ENCODE data around the gene ITGB5. TPM values are rescaled to one million over a fixed set of nuclear protein-coding genes. Genes with fewer than 3 reads are reported as not detected.
"Not testable (repeated sequence)": the region's sequence is repeated elsewhere in the genome, so short reads cannot be mapped to it uniquely, and the experiment has no call there.

ITGB5 gene
- total and polyA plus RNA-seq, 5 experiments from 2014 or later = 0.27 to 2.8 (median 0.94) TPM; not detected in 1

DNA sequence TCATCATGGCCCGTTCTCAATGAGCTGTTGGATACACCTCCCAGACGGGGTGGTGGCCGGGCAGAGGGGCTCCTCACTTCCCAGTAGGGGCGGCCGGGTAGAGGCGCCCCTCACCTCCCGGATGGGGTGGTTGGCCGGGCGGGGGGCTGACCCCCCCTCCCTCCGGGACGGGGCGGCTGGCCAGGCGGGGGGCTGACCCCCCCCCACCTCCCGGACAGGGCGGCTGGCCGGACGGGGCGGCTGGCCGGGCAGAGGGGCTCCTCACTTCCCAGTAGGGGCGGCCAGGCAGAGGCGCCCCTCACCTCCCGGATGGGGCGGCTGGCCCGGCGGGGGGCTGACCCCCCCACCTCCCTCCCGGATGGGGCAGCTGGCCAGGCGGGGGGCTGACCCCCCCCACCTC lies 137.3 kb downstream of the ITGB5 start:
- H3K27ac Mint-ChIP-seq, POLR2A ChIA-PET, DNase-seq, ATAC-seq, H3K9me3 Mint-ChIP-seq, H3K4me1 Mint-ChIP-seq, H3K4me3 Mint-ChIP-seq: not testable (repeated sequence)
- Mint-ChIP-seq H3K27me3 (peaks cover 0 to 22% (median 4%) of the 10 kb centered on the region in 5 donors), H3K36me3 (peaks cover 0 to 18% (median 0%) of the 10 kb centered on the region in 3 donors)

DNA sequence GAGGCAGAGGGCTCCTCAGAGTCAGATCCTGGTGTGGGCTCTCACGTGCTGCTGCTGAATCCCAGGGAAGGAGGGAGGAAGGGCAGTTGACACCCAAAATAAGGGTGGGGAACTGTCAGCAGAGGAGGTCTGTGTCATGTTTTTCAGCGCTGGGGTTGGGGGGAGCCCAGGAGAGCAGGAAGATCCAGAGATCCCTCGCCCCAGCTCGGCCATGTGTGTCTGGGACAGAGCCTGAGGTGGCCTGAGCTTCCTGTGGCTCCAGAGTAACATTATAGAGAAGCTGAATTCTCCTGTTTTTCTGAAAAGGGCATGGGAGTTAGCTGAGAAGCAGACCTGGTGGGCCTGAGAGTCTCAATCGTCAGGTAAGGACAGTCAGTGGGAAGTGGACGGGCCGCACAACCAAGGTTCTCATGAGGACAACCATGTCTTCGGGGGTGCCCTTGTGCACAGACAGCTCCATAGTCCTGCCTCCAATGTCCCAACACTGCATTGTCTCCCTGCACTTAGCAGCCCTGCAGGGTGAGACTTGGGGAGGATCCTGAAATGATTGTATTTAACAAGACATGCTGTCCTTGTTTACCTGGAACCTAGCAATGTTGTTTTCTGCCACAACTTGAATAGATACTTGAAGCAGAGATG lies 138.5 kb downstream of the ITGB5 start:
- Mint-ChIP-seq H3K27me3 (peaks cover 0 to 10% (median 0%) of the 10 kb centered on the region in 5 donors), H3K36me3 (peaks cover 0 to 30% (median 3%) of the 10 kb centered on the region in 3 donors), H3K4me1 (peaks cover 0 to 2% (median 0%) of the 10 kb centered on the region in 4 donors), H3K4me3 (no peak overlapping the region), H3K27ac (peak overlapping the region in 1 of 10 donors; percentile 26), H3K9me3 (no peaks in the 10 kb centered on the region)
- ATAC-seq = no peak
- no peak for DNase-seq
- POLR2A ChIA-PET = no interaction called here

DNA sequence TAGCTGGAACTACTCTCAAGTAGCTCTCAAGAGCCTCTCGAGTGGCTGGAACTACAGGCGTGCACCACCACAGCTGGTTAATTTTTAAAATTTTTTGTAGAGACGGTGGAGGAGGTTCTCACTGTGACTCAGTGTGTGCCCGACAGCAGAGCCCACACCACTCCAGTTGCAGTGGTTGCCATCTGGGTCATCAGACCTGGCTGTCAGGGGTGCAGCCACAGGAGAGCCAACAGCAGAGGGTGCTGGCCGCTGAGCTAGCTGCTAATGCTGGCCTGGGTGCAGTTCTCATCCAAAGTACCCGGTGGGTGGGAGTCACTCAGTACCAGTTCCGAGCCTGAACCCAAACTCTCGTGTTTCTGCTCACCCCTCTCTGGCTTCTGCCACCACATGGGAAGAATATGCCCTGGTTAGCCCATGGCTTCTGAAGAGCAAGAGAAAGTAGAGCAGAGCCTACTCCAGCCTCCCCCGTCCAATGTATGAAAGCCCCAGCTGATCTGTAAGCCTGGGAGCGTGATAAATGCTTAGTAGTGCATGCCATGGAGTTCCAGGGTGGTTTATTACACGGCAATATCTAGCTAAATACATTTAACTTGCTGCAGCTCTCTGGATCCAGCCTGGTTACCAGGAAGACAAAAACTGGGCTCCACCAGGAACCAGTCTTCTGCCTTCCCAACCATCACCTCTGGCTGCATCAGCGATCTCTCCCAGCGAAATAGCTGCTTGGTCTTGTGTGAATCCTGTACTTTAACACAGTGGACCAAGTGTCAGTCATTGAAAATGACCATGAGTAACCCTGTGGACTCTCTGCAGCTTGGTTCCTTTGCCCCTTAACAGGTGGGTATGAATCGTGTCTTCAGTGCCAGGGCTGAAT lies 139.8 kb downstream of the ITGB5 start:
- H3K9me3 Mint-ChIP-seq = no peaks in the 10 kb centered on the region
- POLR2A ChIA-PET = no interaction called here
- DNase-seq (no peak), ATAC-seq (no peak)
- peaks cover 0 to 2% (median 0%) of the 10 kb centered on the region in 4 donors for H3K4me1 Mint-ChIP-seq
- peaks cover 0 to 40% (median 9%) of the 10 kb centered on the region in 3 donors for H3K36me3 Mint-ChIP-seq
- no peaks in the 10 kb centered on the region for H3K27me3 Mint-ChIP-seq
- no peak overlapping the region for H3K4me3 Mint-ChIP-seq
- no peak overlapping the region for H3K27ac Mint-ChIP-seq

DNA sequence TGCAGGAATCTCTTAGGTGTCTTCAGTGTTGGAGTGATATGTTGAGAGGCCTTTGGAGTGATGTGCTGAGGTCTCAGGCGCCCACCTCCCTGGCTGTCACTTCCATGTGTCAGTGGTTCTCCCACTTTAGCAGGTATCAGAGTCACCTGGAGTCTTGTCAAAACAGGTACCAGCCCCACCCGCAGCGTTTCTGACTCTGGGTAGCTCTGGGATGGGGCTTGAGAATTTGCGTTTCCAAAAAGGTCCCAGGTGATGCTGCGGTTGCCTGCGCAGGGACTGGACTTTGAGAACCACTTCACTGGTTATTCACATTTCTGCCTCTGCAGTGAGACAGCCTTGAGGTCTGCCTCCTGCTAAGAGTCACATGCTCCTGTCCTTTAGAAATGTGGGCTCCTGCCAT lies 141.4 kb downstream of the ITGB5 start:
- Mint-ChIP-seq H3K36me3 (peaks cover 0 to 56% (median 9%) of the 10 kb centered on the region in 3 donors), H3K4me1 (peaks cover 0 to 6% (median 0%) of the 10 kb centered on the region in 4 donors), H3K4me3 (no peak overlapping the region), H3K9me3 (no peaks in the 10 kb centered on the region), H3K27ac (peak overlapping the region in 2 of 10 donors; percentile 9 to 49), H3K27me3 (no peaks in the 10 kb centered on the region)
- ATAC-seq (no peak), DNase-seq (no peak)
- POLR2A ChIA-PET = no interaction called here

DNA sequence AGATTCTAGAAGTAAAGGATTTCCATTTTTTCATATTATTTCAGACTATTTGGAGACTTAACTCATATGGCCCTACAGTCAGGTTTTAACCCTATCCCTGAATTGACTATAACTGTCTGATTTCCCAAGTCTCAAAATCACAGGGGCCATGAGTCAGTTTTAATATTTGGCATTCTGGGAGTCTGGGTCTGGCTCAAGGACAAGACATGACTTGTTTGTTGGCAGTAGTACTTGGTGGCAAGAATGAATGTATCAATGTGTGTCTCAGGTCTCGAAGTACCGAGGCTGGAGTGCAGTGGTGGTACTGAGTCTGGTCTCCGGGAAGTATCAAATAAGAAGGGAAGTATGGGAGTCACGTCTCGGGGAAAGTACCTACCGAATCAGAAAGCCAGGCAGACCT lies 146.1 kb downstream of the ITGB5 start:
- POLR2A ChIA-PET = no interaction called here
- ATAC-seq = no peak
- Mint-ChIP-seq H3K27me3 (no peaks in the 10 kb centered on the region), H3K4me1 (peaks cover 14 to 25% (median 17%) of the 10 kb centered on the region in 4 donors), H3K27ac (peak overlapping the region in 1 of 10 donors; percentile 56), H3K4me3 (no peak overlapping the region), H3K36me3 (peaks cover 11 to 91% (median 24%) of the 10 kb centered on the region in 3 donors), H3K9me3 (no peaks in the 10 kb centered on the region)
- DNase-seq = no peak

DNA sequence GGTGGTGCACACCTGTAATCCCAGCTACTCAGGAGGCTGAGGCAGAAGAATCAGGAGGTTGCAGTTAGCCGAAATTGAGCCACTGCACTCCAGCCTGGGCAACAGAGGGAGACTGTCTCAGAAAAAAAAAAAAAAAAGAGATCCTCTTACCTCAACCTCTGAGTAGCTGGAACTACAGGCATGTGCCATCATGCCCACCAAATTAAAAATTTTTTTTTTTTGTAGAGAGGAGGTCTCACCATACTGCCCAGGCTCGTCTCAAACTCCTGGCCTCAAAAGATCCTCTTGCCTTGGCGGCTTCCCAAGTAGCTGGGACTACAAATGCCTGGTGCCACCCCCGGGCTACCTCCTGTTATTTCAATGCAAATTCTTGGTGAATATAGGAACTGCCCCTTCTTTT lies 155.4 kb downstream of the ITGB5 start:
- H3K36me3 Mint-ChIP-seq = peaks cover 0 to 27% (median 4%) of the 10 kb centered on the region in 3 donors
- ATAC-seq (no peak), DNase-seq (no peak)
- peaks cover 15 to 47% (median 42%) of the 10 kb centered on the region in 4 donors for H3K4me1 Mint-ChIP-seq
- H3K4me3 Mint-ChIP-seq = peak overlapping the region; percentile 31 to 100 (median 70)
- peak overlapping the region in 4 of 10 donors; percentile 11 to 100 (median 64) for H3K27ac Mint-ChIP-seq
- H3K9me3 Mint-ChIP-seq = peaks cover 0 to 3% (median 0%) of the 10 kb centered on the region in 9 donors
- H3K27me3 Mint-ChIP-seq = peaks cover 0 to 9% (median 2%) of the 10 kb centered on the region in 5 donors
- POLR2A ChIA-PET = interaction anchor here (0.6 to 0.7 kb wide), 2 partner anchors 10 to 13 kb away, joined by 4 read pairs; no protein-coding TSS in a partner anchor

DNA sequence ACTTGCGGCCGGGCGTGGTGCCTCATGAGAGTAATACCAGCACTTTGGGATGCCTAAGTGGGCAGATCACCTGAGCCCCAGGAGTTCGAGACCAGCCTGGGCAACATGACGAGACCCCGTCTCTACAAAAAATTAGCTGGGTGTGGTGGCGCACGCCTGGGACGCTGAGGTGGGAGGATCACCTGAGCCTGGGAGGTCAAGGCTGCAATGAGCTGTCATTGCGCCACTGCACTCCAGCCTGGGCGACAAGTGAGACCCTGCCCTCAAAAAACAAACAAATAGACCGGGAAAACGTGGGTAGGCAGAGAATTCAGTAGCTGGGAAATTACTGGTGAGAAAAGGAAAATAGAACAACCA lies 156.2 kb downstream of the ITGB5 start:
- POLR2A ChIA-PET = no interaction called here
- Mint-ChIP-seq H3K27me3 (peaks cover 0 to 15% (median 2%) of the 10 kb centered on the region in 5 donors), H3K36me3 (peaks cover 0 to 21% (median 4%) of the 10 kb centered on the region in 3 donors), H3K4me1 (peaks cover 15 to 47% (median 42%) of the 10 kb centered on the region in 4 donors), H3K27ac (peak overlapping the region; percentile 99 to 100 (median 99)), H3K9me3 (peaks cover 0 to 3% (median 0%) of the 10 kb centered on the region in 9 donors), H3K4me3 (peak overlapping the region; percentile 96 to 100 (median 100))
- ATAC-seq (no peak), DNase-seq (no peak)

DNA sequence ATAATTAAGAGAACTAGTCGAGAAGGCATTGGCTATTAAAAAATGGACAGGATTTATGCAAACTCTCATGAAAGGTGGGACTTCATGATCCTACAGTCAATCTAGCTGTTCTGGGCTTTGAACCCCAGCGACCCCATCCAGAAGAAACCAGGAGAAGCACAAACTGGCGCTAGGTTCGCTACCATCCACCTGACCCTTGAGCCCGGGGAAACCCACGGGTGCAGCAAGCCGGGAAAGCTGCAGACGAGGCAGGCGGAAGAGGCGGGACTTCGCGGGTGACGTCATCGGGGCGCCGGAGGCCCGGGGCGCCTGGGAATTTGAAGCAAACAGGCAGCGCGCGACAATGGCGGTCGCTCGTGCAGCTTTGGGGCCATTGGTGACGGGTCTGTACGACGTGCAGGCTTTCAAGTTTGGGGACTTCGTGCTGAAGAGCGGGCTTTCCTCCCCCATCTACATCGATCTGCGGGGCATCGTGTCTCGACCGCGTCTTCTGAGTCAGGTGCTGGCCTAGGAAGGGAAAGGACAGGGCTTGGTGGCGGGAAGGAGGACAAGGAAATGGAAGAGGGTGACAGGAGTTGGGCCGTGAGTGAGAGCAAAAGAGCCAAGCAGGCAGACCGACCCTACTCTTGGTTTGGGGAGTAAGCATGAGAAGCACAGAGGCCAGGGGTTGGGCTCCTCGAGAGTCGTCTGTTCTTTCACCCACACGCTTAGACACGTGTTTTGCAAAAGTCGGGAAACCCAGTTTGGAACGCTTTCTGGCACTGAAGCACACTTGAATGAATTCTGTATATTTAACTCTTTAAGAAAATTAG lies 156.8 kb downstream of the ITGB5 start, which contains the start of gene UMPS:
UMPS (plus strand) TSS at position 324 of the 812 bp plus-strand sequence; CDS start at position 344, 20 bp downstream.
- Mint-ChIP-seq H3K4me3 (peak within 1 kb of the TSS; percentile 96 to 100 (median 100)), H3K4me1 (peaks cover 15 to 47% (median 42%) of the 10 kb centered on the region in 4 donors), H3K27ac (peak within 1 kb of the TSS; percentile 99 to 100 (median 99)), H3K27me3 (peaks cover 0 to 21% (median 8%) of the 10 kb centered on the region in 5 donors), H3K9me3 (peaks cover 0 to 3% (median 0%) of the 10 kb centered on the region in 9 donors), H3K36me3 (peaks cover 0 to 15% (median 4%) of the 10 kb centered on the region in 3 donors)
- DNase-seq (peak; percentile 85 to 95 (median 90)), ATAC-seq (peak; percentile 97 to 99)
- POLR2A ChIA-PET = no interaction called here

DNA sequence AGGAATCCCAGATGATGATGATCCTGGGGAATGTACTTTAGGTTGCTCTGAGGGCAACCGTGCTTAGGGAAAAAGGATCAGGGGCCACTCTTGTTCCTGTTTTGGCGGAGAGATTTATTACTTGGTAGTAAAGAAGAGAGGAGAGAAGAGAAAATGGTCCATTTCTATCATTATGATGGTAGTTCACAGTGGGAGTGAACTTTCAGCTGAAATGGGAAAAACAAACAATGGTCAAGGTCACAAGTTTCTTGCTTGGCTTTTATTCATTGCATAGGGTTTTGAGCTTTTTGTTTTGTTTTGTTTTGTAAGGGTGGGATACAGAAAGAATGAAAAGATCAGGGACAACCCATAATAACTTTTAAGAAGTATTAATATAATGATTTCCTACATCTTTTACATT lies 164.6 kb downstream of the ITGB5 start:
- POLR2A ChIA-PET = no interaction called here
- H3K4me1 Mint-ChIP-seq = no peaks in the 10 kb centered on the region
- H3K27me3 Mint-ChIP-seq = peaks cover 32 to 61% (median 33%) of the 10 kb centered on the region in 5 donors
- H3K9me3 Mint-ChIP-seq = no peaks in the 10 kb centered on the region
- ATAC-seq (no peak), DNase-seq (no peak)
- no peak overlapping the region for H3K27ac Mint-ChIP-seq
- no peaks in the 10 kb centered on the region for H3K36me3 Mint-ChIP-seq
- H3K4me3 Mint-ChIP-seq = no peak overlapping the region

DNA sequence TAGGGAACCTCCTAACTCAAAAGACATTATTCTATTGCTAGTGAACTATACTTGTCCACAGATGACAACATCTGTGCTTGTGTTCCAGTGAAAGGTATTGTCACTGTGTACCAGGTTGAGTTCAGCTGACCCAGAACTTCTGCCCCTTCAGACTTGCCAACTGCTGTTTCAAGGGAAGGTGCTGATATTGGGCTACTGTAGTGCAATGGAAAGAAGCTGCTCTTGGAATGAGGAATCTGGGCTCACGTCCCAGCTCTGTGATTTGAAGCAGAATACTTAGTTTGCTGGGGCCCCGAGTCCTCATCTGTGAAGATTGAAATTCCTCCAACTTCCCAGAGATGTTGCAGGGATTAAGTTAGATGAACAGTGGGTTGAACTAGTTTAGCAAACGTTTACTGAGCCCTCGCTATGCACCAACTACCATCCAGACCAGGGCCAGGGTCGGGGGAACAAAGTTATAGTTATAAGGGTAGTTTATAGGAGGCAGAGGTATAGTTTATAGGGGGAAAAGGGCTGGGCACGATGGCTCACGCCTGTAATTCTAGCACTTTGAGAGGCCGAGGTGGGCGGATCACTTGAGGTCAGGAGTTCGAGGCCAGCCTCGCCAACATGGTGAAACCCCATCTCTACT lies 172.8 kb downstream of the ITGB5 start:
- DNase-seq (no peak), ATAC-seq (no peak)
- POLR2A ChIA-PET = no interaction called here
- Mint-ChIP-seq H3K27ac (no peak overlapping the region), H3K36me3 (no peaks in the 10 kb centered on the region), H3K9me3 (peaks cover 0 to 2% (median 0%) of the 10 kb centered on the region in 9 donors), H3K4me1 (no peaks in the 10 kb centered on the region), H3K27me3 (peaks cover 6 to 43% (median 28%) of the 10 kb centered on the region in 5 donors), H3K4me3 (no peak overlapping the region)

All from naive thymus-derived CD8-positive, alpha-beta T cell (primary cell).